Measurements from ENCODE around the gene C3orf33.

The C3orf33 gene

DNA sequence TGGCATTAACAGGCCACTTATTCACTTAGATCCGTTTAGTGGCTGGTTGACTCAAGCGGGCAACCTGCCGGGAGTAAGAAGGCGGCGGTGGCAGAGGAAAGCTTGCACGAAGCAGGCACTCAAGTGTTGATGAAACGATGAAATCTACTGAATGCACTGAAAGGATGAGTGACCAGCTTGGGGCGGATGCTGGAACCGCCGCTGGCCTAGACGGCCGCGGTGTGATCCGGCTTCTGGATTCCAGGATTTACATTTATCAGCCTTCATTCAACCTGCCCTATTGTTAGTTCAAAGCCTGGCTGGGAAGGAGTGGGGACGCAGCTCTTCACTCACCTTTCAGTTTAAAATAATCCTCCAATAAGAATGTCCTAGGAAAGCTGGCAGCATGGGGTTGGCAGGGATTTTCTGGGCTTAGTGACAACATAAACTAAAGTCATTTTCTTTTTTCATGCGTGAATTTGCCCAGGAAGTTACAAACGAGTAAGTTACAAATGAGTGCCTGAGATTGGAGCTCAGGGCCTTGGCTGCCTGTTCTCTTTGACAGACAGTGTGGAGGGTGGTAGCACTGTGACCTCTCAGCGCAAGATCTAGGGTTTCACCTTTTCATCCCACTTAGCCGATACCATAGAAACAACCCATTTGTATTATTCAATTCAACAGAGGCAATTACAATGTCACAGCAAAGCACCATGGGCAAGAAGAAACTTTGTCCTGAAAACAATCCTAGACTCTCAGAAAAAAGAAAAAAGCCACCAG is 60.1 kb downstream of the C3orf33 start:
- no peaks in the 10 kb centered on the region for H3K36me3 ChIP-seq (ENCODE audit: control insufficient read depth, insufficient read depth, low read length)
- H3K4me3 ChIP-seq (ENCODE audit: low read length): no peak overlapping the region
- H3K27ac ChIP-seq (ENCODE audit: low read depth, low read length): no peak overlapping the region
- H3K27me3 ChIP-seq (ENCODE audit: control insufficient read depth, insufficient read depth, low read length): peaks cover 3% of the 10 kb centered on the region
- no peak overlapping the region for H3K9ac ChIP-seq (ENCODE audit: low read length)
- no peaks in the 10 kb centered on the region for H3K4me1 ChIP-seq (ENCODE audit: control insufficient read depth, insufficient read depth, low read length)

DNA sequence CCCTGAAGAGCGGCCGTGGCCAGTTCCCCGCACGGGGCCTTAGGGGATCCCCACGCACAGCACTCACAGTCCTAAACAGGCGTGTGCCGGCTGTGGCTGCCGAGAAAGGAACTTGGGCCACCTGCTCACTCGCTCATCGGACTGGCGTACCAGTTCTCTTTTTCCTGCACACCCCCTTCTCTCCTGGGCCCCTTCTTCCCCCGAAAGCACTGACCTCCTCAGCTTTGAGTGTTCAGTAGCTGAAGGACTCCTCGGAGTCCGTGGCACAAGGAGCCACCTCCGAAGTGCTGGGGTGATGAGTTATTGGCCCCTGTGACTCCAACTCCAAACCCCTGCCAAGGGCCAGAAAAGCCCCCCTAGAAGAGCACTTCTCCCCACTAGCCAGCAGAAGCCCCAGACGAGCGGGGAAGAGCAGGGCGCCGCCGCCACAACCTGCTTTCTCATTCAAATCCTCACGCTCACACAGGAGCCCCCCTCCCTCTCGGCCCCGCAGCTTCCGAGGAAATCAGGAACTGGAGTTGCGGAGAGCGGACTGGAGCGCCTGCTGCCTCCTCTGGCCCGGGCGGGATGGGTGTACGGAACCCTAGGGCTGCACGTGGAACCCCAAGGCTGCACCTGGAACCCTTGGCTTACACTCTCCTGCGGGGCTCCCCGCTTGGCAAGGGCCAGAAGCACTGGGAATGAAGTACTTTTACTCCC is 61.3 kb downstream of the C3orf33 start, which contains the start of gene PLCH1:
PLCH1 (minus strand) TSS at position 446 of the 699 bp plus-strand sequence. CDS start 40,847 bp downstream, outside the sequence.
- H3K4me3 ChIP-seq (ENCODE audit: low read length): peak within 1 kb of the TSS; percentile 96
- peak within 1 kb of the TSS; percentile 78 for H3K9ac ChIP-seq (ENCODE audit: low read length)
- peaks cover 3% of the 10 kb centered on the region for H3K27me3 ChIP-seq (ENCODE audit: control insufficient read depth, insufficient read depth, low read length)
- no peak within 1 kb of the TSS for H3K27ac ChIP-seq (ENCODE audit: low read depth, low read length)
- H3K4me1 ChIP-seq (ENCODE audit: control insufficient read depth, insufficient read depth, low read length): no peaks in the 10 kb centered on the region
- no peaks in the 10 kb centered on the region for H3K36me3 ChIP-seq (ENCODE audit: control insufficient read depth, insufficient read depth, low read length)

DNA sequence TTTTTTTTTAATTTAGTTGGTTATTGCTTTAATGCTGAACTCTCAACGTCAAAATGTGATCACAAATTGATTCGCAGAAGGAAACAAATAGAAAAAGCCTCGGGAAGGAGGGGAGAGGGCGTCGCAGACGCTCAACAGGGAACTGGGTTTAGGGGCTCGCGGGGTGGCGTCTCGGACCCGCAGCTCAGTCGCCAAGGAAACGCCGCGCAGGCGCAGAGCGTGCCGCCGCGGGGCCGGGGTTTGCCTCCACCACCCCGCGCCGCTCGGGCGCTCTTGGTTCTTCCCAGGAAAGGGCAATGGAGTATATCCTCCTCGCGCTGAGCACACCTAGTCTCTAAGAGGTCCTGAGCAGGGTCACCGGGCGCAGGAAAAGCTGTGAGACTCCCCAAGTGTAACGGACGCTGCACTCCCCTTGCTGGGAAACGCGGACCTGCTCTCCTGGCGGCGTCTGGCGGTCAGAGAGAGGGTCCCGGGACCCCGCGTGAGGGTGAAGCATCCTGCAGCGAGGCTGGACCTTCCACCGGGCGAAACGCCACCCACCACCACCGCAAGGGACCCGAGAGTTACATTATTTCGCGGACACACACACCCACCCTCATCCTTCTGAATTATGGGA is 62.0 kb downstream of the C3orf33 start:
- Histone ChIP-seq H3K36me3 (ENCODE audit: control insufficient read depth, insufficient read depth, low read length) (no peaks in the 10 kb centered on the region), H3K4me3 (ENCODE audit: low read length) (peak overlapping the region; percentile 96), H3K4me1 (ENCODE audit: control insufficient read depth, insufficient read depth, low read length) (no peaks in the 10 kb centered on the region), H3K27ac (ENCODE audit: low read depth, low read length) (no peak overlapping the region), H3K9ac (ENCODE audit: low read length) (peak overlapping the region; percentile 78), H3K27me3 (ENCODE audit: control insufficient read depth, insufficient read depth, low read length) (peaks cover 3% of the 10 kb centered on the region)

DNA sequence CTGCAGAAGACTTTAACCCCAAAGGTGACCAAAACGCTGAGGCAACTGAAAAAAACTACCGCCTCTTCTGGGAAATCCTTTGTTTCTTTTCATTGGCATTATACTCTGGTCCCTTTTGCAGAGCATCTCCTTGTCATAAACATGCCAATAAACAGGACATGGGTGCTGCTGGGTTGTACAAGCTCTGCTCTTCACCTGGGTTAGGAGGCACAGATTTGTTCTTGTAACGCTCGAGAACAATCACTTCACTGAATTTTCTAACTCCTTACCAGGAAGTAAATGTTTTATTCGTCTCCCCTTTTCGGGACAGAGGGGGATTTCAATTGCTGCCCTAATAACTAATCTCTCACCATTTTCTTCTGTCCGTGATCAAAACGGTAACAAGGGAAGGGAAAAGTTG is 62.5 kb downstream of the C3orf33 start:
- peak overlapping the region; percentile 96 for H3K4me3 ChIP-seq (ENCODE audit: low read length)
- H3K4me1 ChIP-seq (ENCODE audit: control insufficient read depth, insufficient read depth, low read length): no peaks in the 10 kb centered on the region
- H3K27me3 ChIP-seq (ENCODE audit: control insufficient read depth, insufficient read depth, low read length): peaks cover 3% of the 10 kb centered on the region
- H3K9ac ChIP-seq (ENCODE audit: low read length): peak overlapping the region; percentile 78
- H3K36me3 ChIP-seq (ENCODE audit: control insufficient read depth, insufficient read depth, low read length): no peaks in the 10 kb centered on the region
- no peak overlapping the region for H3K27ac ChIP-seq (ENCODE audit: low read depth, low read length)

DNA sequence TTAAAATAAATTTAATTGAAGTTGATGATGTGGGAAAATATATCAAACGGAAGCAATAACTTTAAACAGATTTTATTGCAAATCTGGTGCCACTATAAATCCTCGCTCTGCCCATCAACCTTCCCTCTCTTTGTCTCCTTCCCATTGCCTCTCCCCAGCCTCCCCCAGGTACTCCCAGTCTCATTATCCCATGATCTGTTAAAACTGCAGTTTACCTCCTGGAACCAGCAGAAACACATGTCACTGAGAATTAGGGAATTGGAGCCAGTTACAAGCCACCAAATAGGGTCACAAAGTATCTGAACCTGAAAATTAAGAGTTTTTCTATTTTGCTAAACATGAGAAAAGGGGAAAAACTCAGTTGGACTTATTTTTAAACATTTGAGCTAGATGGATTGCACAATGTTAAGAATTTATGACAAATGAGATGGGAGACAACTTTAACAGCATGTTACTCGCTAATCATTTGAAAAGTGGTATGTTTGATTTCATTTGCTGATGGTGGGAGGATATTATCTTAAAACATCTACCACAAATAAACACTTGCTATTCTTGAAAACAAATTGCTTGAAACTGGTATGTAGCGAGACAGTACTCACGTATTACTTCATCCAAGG is 63.6 kb downstream of the C3orf33 start:
- Histone ChIP-seq H3K4me1 (ENCODE audit: control insufficient read depth, insufficient read depth, low read length) (no peaks in the 10 kb centered on the region), H3K36me3 (ENCODE audit: control insufficient read depth, insufficient read depth, low read length) (no peaks in the 10 kb centered on the region), H3K4me3 (ENCODE audit: low read length) (no peak overlapping the region), H3K27ac (ENCODE audit: low read depth, low read length) (no peak overlapping the region), H3K27me3 (ENCODE audit: control insufficient read depth, insufficient read depth, low read length) (peaks cover 3% of the 10 kb centered on the region), H3K9ac (ENCODE audit: low read length) (no peak overlapping the region)

DNA sequence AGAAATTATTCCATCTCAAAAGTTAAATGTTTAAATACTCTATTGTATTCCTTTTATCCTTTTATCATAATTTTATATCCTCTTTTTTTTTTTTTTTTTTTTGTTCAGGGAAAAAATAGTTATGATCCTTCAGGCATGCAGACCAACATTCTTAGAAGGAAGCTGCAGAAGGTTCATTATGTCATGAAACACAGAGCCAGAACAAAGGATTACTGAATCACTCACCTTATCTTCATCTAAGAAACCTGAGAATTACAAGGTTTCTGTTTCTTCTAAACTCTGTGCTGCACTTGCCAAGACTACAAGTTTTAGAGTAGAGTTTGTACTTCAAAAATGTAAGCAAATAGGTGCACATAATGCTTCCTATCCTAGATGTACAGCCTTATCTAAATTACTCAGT is 64.5 kb downstream of the C3orf33 start:
- no peak overlapping the region for H3K4me3 ChIP-seq (ENCODE audit: low read length)
- H3K27me3 ChIP-seq (ENCODE audit: control insufficient read depth, insufficient read depth, low read length): peaks cover 3% of the 10 kb centered on the region
- H3K36me3 ChIP-seq (ENCODE audit: control insufficient read depth, insufficient read depth, low read length): no peaks in the 10 kb centered on the region
- H3K4me1 ChIP-seq (ENCODE audit: control insufficient read depth, insufficient read depth, low read length): no peaks in the 10 kb centered on the region
- H3K9ac ChIP-seq (ENCODE audit: low read length): no peak overlapping the region
- no peak overlapping the region for H3K27ac ChIP-seq (ENCODE audit: low read depth, low read length)

DNA sequence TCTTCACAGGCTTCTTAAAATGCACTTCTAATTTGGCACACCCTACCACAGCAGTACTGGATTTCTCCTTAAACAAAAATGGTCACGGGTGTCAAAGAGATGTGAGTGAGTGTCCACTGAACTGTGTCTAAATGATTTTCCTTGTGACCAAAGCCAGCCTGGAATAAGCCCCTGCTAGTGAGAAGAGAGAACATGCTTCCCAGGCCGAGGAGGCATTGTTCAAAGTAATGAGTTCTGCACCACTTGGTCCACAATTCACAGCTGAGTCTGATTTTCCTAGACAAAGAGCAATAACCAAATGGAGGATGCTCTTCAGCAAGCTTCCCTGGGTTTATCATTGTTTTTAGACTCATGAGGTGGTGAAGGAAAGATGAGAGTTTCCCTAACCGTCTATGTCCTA is 65.0 kb downstream of the C3orf33 start:
- no peaks in the 10 kb centered on the region for H3K36me3 ChIP-seq (ENCODE audit: control insufficient read depth, insufficient read depth, low read length)
- no peak overlapping the region for H3K9ac ChIP-seq (ENCODE audit: low read length)
- H3K27me3 ChIP-seq (ENCODE audit: control insufficient read depth, insufficient read depth, low read length): peaks cover 3% of the 10 kb centered on the region
- H3K27ac ChIP-seq (ENCODE audit: low read depth, low read length): no peak overlapping the region
- H3K4me3 ChIP-seq (ENCODE audit: low read length): no peak overlapping the region
- H3K4me1 ChIP-seq (ENCODE audit: control insufficient read depth, insufficient read depth, low read length): no peaks in the 10 kb centered on the region

DNA sequence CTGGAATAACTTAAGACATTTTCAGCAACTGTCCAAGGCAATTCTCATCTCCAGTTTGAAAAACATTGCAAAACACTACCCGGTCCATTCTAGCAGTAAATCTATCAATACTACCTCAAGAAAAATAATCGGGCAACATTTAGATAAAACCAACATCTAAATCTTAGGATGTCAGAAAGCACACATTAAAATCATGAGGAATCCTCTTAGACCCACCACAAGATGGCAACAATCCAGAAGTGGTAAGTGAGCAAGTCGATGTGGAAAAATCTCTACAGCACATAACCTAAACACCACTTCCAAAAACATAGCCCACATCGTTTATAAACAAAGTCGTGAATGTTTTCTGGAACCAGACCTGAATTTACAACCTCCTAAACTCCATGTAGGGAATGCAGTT is 66.9 kb downstream of the C3orf33 start:
- H3K4me3 ChIP-seq (ENCODE audit: low read length): no peak overlapping the region
- H3K9ac ChIP-seq (ENCODE audit: low read length): no peak overlapping the region
- peaks cover under 1% of the 10 kb centered on the region for H3K27me3 ChIP-seq (ENCODE audit: control insufficient read depth, insufficient read depth, low read length)
- no peaks in the 10 kb centered on the region for H3K4me1 ChIP-seq (ENCODE audit: control insufficient read depth, insufficient read depth, low read length)
- H3K36me3 ChIP-seq (ENCODE audit: control insufficient read depth, insufficient read depth, low read length): no peaks in the 10 kb centered on the region
- H3K27ac ChIP-seq (ENCODE audit: low read depth, low read length): no peak overlapping the region

DNA sequence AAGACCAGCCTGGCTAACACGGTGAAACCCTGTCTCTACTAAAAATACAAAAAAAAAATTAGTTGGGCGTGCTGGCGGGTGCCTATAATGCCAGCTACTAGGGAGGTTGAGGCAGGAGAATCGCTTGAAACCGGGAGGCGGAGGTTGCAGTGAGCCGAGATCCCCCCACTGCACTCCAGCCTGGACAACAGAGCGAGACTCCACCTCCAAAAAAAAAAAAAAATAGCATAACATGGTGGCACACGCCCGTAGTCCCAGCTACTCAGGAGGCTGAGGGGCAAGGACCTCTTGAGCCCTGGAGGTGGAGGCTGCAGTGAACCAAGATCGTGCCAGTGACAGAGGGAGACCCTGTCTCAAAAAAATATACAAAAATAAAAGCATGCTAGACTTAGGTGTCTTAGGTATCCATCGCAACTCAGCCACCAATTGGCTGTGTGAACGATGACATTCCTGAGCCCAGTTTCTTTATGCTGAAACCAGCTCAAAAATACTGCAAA is 67.5 kb downstream of the C3orf33 start:
- Histone ChIP-seq H3K27me3 (ENCODE audit: control insufficient read depth, insufficient read depth, low read length) (no peaks in the 10 kb centered on the region), H3K27ac (ENCODE audit: low read depth, low read length) (no peak overlapping the region), H3K9ac (ENCODE audit: low read length) (no peak overlapping the region), H3K4me1 (ENCODE audit: control insufficient read depth, insufficient read depth, low read length) (no peaks in the 10 kb centered on the region), H3K4me3 (ENCODE audit: low read length) (peak overlapping the region; percentile 15), H3K36me3 (ENCODE audit: control insufficient read depth, insufficient read depth, low read length) (no peaks in the 10 kb centered on the region)

DNA sequence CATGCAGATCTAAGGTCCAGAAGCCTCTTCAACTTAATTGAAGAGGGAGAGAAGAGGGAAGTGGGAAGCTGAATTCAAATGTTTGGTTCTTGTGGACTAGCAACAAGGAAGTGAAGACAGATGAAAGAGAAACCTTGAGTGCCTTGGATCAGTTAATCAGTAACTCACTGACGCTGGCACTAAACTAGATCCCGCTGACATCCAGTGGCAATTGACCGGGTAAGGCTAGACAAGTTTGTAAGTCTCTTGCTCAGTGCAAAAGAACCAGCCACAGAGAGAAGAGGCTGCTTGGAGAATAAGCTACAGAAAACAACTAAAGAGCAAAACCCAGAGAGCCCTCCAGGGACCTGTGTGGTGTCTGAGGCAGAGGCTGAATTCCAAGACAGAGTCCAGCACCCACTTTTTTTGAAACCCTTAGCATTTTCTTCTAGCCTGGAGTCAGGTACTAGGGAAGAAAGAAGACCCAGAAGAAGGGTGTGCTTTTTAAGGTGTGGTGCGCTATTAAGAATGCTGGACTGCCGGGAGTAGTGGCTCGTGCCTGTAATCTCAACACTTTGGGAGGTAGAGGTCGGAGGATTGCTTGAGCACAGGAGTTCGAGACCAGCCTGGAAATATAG is 68.1 kb downstream of the C3orf33 start:
- Histone ChIP-seq H3K27ac (ENCODE audit: low read depth, low read length) (no peak overlapping the region), H3K27me3 (ENCODE audit: control insufficient read depth, insufficient read depth, low read length) (no peaks in the 10 kb centered on the region), H3K4me1 (ENCODE audit: control insufficient read depth, insufficient read depth, low read length) (no peaks in the 10 kb centered on the region), H3K9ac (ENCODE audit: low read length) (no peak overlapping the region), H3K4me3 (ENCODE audit: low read length) (no peak overlapping the region), H3K36me3 (ENCODE audit: control insufficient read depth, insufficient read depth, low read length) (no peaks in the 10 kb centered on the region)

DNA sequence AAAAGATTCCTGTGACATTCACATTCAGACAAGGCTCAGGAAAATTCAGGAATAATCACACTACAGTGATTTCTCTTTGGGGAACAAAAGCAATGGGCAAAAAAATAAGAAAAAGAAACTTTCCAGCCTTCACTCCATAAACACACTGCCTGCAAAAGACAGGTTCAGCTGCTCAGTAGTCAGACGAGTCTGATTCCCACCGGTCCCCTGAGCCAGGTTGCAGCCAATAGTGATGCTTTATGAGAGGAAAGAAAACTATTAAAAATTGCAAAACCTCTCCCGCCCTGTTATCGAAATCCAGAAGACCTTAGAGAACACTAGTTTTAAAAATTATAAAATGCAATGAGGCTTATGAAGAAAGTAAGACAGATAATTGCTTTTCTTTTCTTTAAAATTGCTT is 69.7 kb downstream of the C3orf33 start:
- H3K36me3 ChIP-seq (ENCODE audit: control insufficient read depth, insufficient read depth, low read length): no peaks in the 10 kb centered on the region
- H3K4me1 ChIP-seq (ENCODE audit: control insufficient read depth, insufficient read depth, low read length): no peaks in the 10 kb centered on the region
- H3K27me3 ChIP-seq (ENCODE audit: control insufficient read depth, insufficient read depth, low read length): no peaks in the 10 kb centered on the region
- no peak overlapping the region for H3K27ac ChIP-seq (ENCODE audit: low read depth, low read length)
- no peak overlapping the region for H3K4me3 ChIP-seq (ENCODE audit: low read length)
- H3K9ac ChIP-seq (ENCODE audit: low read length): no peak overlapping the region

DNA sequence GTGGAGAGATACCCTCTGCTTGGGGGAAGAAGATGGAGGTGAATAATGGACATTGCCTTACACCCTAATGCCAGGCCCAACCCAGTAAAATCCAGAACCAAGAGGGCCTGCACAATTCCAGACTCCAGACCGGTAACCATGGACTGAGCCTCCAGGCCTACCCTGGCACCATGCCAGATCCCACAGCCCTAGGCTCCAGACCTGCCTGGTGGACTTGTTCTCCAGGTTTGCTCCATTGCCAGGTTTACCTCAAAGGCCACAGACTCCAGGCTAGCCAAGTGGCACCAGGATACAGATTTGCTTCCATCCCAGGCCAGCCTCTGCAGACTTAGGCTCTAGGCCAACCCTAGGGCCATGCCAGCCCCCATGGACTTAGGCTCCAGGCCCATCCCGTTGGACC is 75.2 kb downstream of the C3orf33 start:
- H3K9ac ChIP-seq (ENCODE audit: low read length): no peak overlapping the region
- H3K36me3 ChIP-seq (ENCODE audit: control insufficient read depth, insufficient read depth, low read length): no peaks in the 10 kb centered on the region
- H3K27me3 ChIP-seq (ENCODE audit: control insufficient read depth, insufficient read depth, low read length): no peaks in the 10 kb centered on the region
- no peaks in the 10 kb centered on the region for H3K4me1 ChIP-seq (ENCODE audit: control insufficient read depth, insufficient read depth, low read length)
- H3K27ac ChIP-seq (ENCODE audit: low read depth, low read length): no peak overlapping the region
- H3K4me3 ChIP-seq (ENCODE audit: low read length): no peak overlapping the region
